ENCODE results near the gene ITGB4. TPM values are rescaled to one million over a fixed set of nuclear protein-coding genes. Genes with fewer than 3 reads are reported as not detected.

ITGB4 gene
- total and polyA plus RNA-seq, 12 donors = 4.6 to 17.0 (median 9.0) TPM

DNA sequence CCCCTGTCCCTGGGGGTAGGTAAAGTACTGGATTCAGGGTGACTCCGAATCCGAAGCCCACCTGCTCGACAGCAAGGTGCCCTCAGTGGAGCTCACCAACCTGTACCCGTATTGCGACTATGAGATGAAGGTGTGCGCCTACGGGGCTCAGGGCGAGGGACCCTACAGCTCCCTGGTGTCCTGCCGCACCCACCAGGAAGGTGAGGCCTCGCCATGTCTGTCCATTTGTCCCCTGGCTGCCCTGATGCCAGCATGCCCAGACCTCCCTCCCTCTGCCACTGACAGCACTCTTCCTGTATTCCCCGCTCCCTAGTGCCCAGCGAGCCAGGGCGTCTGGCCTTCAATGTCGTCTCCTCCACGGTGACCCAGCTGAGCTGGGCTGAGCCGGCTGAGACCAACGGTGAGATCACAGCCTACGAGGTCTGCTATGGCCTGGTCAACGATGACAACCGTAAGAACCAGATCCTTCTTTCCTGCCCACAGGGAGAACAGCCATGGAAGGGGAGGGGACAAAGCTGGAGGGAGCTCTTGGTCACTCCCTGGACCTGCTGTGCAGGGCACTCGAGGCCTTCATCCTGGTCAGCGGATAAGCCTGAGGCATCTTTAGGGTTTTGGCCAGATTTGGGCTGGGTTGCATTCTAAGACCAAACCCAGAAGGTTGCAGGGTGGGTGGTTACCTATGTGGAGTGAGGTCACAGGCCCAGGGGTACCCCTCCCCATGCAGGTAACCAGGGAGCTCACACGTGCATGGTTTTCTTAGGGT, 29.6 kb downstream of the ITGB4 start:
- Histone ChIP-seq H3K4me1 (peaks cover 7 to 36% (median 26%) of the 10 kb centered on the region in 9 donors), H3K27ac (no peak overlapping the region), H3K27me3 (no peaks in the 10 kb centered on the region), H3K9me3 (no peaks in the 10 kb centered on the region), H3K36me3 (peaks cover 0 to 22% (median 0%) of the 10 kb centered on the region in 9 donors), H3K4me3 (no peak overlapping the region)
- ATAC-seq (no peak), DNase-seq (no peak)
- WGBS, 2 donors = 80 to 87% methylated on average over 23 of the region's 23 CpGs
- intact Hi-C loops (cut with DNase I) = loop anchor here in 8 of 10 donors (1.0 to 10.0 kb wide), 8 partner anchors 72 to 326 kb away; partner anchors contain the start of gene SMIM5 (in 6 of the 8)
- TF ChIP-seq, protein P1, sequence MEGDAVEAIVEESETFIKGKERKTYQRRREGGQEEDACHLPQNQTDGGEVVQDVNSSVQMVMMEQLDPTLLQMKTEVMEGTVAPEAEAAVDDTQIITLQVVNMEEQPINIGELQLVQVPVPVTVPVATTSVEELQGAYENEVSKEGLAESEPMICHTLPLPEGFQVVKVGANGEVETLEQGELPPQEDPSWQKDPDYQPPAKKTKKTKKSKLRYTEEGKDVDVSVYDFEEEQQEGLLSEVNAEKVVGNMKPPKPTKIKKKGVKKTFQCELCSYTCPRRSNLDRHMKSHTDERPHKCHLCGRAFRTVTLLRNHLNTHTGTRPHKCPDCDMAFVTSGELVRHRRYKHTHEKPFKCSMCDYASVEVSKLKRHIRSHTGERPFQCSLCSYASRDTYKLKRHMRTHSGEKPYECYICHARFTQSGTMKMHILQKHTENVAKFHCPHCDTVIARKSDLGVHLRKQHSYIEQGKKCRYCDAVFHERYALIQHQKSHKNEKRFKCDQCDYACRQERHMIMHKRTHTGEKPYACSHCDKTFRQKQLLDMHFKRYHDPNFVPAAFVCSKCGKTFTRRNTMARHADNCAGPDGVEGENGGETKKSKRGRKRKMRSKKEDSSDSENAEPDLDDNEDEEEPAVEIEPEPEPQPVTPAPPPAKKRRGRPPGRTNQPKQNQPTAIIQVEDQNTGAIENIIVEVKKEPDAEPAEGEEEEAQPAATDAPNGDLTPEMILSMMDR (IDR thresholded peaks at IDR 0.05) = no peak

DNA sequence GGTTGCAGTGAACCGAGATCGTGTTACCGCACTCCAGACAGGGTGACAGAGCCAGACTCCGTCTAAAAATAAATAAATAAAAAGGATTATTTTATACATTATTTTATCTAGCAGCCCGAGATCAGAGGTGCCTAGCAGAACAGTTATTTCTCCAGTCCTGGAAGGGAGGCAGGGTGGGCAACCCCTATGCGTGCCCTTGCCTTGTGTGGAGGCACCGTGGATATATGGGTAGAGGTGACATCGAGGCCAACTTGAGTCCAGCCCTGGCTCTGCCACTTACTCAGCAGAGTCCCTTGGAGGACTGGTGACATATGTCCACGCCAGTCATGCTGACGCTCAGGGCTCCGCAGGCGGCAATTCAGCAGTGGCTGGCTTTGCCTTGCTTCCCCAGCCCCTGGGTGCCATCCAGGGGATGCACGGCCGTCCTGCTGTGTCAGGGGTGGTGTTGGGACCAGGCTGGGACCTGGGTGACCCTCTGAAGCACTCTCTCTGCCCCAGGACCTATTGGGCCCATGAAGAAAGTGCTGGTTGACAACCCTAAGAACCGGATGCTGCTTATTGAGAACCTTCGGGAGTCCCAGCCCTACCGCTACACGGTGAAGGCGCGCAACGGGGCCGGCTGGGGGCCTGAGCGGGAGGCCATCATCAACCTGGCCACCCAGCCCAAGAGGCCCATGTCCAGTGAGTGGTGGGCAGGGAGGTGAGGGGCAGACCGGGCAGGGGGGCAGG, 30.6 kb downstream of the ITGB4 start:
- peaks cover 0 to 26% (median 0%) of the 10 kb centered on the region in 9 donors for H3K36me3 ChIP-seq
- 83 to 84% methylated on average over 24 of the region's 24 CpGs for WGBS, 2 donors
- H3K27ac ChIP-seq = no peak overlapping the region
- H3K27me3 ChIP-seq = no peaks in the 10 kb centered on the region
- H3K4me1 ChIP-seq = peaks cover 7 to 36% (median 26%) of the 10 kb centered on the region in 9 donors
- TF ChIP-seq, protein P1 (IDR thresholded peaks at IDR 0.05) = no peak
- intact Hi-C loops (cut with DNase I) = loop anchor here in 5 of 10 donors (2.0 to 10.0 kb wide), 7 partner anchors 73 to 327 kb away; partner anchors contain the start of gene SMIM5 (in 3 of the 5)
- H3K9me3 ChIP-seq = no peaks in the 10 kb centered on the region
- no peak for DNase-seq
- no peak overlapping the region for H3K4me3 ChIP-seq
- no peak for ATAC-seq

DNA sequence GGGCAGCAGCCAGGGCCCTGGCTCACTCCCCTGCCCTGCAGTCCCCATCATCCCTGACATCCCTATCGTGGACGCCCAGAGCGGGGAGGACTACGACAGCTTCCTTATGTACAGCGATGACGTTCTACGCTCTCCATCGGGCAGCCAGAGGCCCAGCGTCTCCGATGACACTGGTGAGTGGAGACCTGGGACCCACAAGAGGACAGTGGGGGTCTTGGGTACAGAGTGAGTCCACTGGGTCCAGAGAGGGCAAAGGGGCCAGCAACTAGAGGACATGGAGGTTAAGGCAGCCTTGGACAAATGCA, 31.1 kb downstream of the ITGB4 start:
- no peak overlapping the region for H3K4me3 ChIP-seq
- DNase-seq (no peak), ATAC-seq (no peak)
- no peaks in the 10 kb centered on the region for H3K9me3 ChIP-seq
- H3K27me3 ChIP-seq = no peaks in the 10 kb centered on the region
- intact Hi-C loops (cut with DNase I) = loop anchor here in 2 of 10 donors (5.0 to 10.0 kb wide), 3 partner anchors 75 to 328 kb away; partner anchors contain the start of gene SMIM5 (in 1 of the 2)
- H3K36me3 ChIP-seq = peaks cover 0 to 32% (median 0%) of the 10 kb centered on the region in 9 donors
- peaks cover 7 to 35% (median 24%) of the 10 kb centered on the region in 9 donors for H3K4me1 ChIP-seq
- 86 to 90% methylated on average over 10 of the region's 10 CpGs for WGBS, 2 donors
- H3K27ac ChIP-seq = no peak overlapping the region
- TF ChIP-seq, protein P1 (IDR thresholded peaks at IDR 0.05) = no peak

DNA sequence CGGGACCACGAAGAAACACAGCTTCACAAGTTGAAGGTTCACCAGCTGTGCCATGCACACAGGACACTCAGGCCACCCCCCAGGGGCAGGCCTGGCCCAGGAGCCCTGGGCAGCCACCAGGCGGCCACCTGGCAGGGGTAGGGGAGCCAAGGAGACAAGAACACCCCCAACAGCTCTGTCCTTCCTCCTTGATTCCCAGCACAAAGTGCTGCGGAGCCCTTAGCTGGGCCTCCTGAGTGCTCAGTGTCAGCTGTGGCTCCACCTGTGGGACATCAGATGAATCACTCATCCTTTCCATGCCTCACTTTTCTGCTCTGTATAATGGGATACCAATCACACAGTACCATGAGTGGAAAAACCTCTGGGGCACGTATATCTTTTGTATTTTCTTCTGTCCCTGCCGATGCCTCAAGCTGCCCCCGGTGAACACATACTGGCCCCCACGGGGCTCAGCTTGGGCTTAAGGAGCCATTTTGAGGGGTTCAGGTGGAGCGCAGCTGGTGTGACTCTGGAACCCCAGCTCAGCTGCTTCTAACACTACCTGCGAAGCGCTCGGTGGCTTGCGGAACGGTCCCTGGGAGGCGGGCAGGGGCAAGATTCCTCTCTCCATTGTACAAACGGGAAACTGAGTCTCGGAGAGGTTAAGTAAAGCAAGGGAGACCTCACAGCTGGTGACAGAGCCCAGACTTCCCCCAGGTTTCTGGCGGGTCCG, 31.7 kb downstream of the ITGB4 start:
- WGBS, 2 donors = 72 to 76% methylated on average over 19 of the region's 19 CpGs
- peak overlapping the region in 2 of 10 donors; percentile 62 to 78 for H3K27ac ChIP-seq
- H3K4me1 ChIP-seq = peaks cover 7 to 29% (median 20%) of the 10 kb centered on the region in 9 donors
- intact Hi-C loops (cut with DNase I) = loop anchor here in 2 of 10 donors (5.0 to 10.0 kb wide), 3 partner anchors 76 to 328 kb away; partner anchors contain the start of gene SMIM5 (in 1 of the 2)
- no peak for DNase-seq
- H3K9me3 ChIP-seq = no peaks in the 10 kb centered on the region
- peak overlapping the region in 9 of 10 donors; percentile 35 to 58 (median 49) for H3K4me3 ChIP-seq
- H3K27me3 ChIP-seq = no peaks in the 10 kb centered on the region
- peaks cover 0 to 38% (median 0%) of the 10 kb centered on the region in 9 donors for H3K36me3 ChIP-seq
- TF ChIP-seq, protein P1 (IDR thresholded peaks at IDR 0.05) = no peak
- no peak for ATAC-seq
